ENCODE data around the gene SENP8. TPM values are rescaled to one million over a fixed set of nuclear protein-coding genes. Genes with fewer than 3 reads are reported as not detected.

Gene SENP8
- total RNA-seq, 1 donor from 2014 or later: 2.5 TPM

DNA sequence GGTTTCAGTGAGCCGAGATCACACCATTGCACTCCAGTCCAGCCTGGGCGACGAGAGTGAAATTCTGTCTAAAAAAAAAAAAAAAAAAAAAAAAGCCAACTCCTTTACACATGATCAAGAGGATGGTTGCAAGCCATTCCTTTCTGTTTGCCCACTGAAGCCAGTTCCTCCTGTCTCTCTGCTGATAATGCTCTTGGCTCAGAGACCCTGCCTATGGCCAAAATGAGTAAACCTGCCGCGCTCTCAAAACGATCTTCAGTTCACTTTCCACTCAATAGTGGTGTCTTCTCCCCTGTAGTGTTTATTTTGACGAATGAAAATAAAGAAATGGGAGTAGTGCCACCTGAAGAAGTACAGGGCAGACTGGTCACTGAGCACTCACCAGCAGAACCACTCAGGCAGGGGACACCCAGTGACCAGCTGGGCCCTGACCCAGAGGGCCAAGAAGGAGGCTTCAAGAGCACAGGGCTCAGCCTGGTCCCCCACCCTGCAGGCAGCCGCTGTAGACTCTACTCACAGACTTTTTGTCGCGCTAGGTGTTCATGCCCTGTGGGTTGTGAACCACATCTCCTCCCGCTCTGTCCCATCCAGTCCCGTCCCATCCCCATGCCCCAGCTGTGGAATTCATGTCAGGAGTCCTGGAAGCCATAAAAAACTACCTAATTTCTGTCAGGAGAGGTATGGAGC lies 55.8 kb downstream of the SENP8 start:
- DNase-seq (ENCODE audit: extremely low read depth, low read depth, low spot score): no peak

DNA sequence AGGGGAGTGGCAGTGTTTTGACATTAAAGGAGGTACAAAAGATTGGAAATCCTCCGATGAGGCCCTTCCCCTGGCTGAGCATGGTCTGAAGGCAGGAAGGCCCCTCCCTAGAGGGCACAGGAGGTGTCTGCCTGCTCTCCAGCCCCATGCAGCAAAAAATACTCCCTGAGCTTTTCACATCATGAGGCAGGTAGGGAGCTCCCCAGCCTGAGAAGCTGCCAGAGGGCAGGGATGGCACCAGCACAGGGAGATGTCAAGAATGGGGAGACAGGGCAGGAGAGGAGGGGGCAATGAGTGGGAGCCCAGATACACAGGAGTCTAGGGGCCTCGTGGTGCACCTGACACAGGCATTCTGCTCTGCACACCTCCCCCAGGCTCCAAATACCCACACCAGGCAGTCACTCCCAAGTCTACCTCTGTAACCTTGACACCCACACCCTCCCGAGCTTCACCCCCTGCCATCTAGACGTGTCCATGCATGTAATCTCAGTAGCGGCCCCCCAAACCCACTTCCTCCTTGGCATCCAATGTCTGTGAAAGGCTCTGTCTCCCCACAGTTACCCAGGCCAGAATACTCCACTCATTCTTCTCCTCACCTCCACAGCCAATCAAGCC lies 56.5 kb downstream of the SENP8 start:
- DNase-seq (ENCODE audit: extremely low read depth, low read depth, low spot score): no peak

DNA sequence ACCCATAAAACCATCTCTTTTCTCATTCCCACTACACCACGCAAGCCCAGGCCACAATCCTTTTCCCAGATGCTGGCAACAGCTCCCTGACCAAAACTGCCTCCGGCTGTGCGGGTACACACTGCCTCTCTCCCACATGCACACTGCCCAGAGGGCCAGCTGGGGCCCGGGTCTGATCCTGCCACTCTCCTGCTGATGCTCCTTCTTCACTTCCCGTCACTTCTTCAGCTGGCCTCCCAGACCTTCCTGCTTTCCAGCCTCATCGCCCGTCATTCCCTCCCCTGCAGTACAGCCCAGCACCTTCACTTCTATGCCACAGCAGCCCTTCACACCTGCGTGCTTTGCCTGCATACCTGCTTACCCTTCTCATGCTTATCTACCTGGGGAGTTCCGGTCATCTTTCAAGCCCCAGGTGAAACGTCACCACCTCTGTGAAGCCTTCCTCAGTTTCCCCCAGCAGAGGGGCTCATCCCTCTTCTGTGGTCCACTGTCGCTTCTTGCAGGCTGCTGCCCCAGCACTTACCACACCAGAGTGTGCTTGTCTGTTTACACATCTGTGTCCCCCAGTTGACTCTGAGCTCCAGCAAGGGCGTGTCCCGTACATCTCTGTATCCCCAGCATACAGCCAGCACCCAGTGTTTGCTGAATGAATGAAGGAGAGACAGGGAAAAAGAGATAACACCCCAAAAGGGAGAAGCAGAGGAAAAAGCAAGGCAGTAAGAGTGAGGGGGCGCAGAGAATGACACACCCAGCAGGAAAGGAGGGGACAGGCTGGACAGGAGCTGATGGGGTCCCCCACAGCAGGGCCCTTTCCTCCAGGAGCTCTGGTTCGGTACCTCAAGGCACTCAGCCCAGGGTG lies 57.2 kb downstream of the SENP8 start:
- DNase-seq (ENCODE audit: extremely low read depth, low read depth, low spot score): no peak

DNA sequence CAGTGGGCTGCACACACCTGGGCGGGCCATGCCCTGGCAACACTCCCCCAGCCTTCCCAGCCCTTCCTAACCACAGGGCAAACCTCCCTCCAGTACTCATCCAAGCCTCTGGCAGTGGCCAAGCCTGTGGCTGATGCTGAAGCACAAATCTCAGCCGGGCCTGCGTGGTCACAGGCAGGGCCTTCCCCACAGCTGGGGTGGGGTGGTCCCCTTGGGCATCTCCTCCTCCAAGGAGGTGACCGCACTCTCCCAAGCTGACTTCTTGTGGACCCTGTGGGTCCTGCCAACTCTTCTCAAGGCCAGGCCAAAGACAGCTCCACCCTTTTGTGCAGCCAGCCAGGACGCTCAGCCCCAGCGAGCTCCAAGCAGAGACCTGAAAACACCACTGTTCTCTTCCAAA lies 58.0 kb downstream of the SENP8 start:
- no peak for DNase-seq (ENCODE audit: extremely low read depth, low read depth, low spot score)

DNA sequence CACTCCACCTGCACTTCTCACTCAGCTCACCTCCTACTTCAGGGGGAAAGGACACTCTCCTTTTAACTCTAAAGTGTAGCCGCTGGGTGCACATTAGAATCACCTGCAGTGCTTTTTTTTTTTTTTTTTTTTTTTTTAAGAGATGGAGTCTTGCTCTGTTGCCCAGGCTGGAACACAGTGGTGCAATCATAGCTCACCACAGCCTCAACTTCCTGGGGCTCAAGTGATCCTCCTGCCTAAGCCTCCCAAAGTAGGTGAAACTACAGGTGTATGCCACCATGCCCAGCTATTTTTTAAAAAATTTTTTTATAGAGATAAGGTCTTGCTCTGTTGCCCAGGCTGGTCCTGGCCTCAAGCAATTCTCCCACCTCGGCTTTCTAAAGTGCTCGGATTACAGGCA lies 58.5 kb downstream of the SENP8 start:
- DNase-seq (ENCODE audit: extremely low read depth, low read depth, low spot score): no peak

DNA sequence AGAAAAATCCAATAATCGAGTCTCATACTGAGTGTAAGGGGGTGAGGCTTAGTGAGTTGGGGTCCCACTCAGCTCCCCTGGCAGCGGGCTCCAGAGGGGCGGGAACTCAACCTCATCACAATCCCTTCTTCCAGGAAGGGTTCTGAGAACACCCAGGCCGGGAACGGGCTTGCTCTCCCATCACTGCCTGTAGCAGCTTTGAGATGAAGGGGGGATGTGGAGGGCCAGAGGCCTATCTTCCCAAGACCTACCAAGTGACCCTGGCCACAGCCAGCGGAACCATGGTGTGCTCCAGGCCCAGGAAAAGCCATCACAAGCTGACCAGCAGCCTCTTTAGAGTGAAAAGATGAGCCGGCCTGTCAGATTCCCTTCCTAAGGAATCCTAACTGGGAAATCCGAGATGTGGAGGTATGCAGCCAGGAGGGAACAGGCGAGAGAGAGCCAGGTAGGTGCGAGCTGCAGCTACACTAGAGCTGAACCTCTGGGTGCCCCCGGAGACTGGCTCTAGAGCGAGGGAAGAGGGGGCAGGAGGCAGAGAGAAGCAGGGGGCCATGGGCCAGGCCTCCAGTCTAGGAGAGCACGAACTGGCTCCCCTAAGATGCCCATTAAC lies 60.9 kb downstream of the SENP8 start:
- no peak for DNase-seq (ENCODE audit: extremely low read depth, low read depth, low spot score)

DNA sequence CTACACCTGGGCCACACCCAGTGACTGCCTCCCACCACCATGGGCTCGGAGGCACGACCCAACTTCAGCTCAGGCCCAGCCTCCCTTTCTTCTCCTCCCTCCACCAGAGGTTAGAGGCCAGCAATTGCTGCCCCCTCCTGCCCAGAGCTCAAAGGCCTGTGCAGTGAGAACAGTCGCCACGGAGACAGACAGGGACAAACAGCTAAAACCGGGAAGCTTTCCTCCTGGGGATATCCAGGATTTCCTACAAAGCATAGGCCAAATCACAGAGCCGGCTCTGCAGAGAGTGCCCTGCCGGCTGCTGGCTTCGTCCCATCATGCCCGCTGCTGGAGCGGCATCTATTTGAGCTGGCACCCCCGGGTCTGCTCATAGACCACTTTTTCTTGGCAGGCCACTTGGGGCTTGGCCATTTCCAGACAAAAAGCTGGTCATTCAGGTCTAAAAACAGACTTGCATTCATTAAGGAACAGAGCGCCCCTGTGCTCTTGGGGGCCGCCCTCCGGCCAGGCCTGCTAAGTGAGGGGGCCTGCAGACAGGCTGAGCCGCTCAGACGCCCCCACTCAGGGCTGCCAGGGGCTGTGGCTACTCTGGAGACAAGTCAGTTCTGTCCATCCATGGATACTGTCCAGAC lies 61.9 kb downstream of the SENP8 start:
- DNase-seq (ENCODE audit: extremely low read depth, low read depth, low spot score): no peak

DNA sequence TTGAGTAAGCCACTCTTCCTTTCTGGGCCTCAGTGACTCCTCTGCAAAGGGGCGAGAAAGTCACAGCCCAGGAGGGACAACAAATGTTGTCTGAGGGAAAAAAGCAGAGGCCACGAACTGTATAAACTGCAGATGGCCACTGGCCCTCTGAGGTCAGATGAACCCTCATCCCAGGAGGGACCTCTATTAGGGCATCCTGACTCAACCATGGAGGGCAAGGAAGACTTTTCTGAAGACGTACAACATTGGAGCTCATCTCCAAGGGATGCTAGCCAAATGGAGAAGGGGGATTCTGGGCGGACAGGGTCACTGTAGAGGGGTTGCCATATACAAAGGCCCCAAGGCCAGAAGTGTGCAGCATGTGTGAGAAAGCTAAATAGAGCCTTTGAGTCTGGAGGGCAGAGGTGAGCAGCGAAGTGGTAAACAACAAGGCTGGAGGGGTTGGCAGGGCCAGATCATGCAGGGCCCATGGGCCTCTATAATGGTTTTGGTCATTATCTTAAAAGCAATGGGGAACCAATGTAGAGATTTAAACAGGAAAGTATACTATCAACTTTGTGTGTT lies 62.6 kb downstream of the SENP8 start:
- no peak for DNase-seq (ENCODE audit: extremely low read depth, low read depth, low spot score)

DNA sequence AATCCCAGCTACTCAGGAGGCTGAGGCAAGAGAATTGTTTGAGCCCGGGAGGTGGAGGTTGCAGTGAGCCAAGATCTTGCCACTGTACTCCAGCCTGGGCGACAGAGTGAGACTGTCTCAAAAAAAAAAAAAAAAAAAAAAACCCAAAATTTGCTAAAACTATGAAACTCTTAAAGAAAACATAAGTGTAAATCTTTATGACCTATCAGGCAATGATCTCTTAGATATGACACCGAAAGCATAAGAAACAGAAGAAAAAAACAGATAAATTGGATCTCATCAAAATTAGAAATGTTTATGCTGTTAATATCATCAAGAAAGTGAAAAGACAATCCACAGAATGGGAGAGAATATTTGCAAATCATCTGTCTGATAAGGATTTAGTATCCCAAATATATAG lies 64.0 kb downstream of the SENP8 start:
- DNase-seq (ENCODE audit: extremely low read depth, low read depth, low spot score): no peak

- DNase-seq (ENCODE audit: extremely low read depth, low read depth, low spot score): no peak
These were observed 64.5 kb downstream of the SENP8 start for GRCh38 chr15:72182673-72183072.

- DNase-seq (ENCODE audit: extremely low read depth, low read depth, low spot score): no peak
These were observed 65.6 kb downstream of the SENP8 start for GRCh38 chr15:72183781-72184164.

DNA sequence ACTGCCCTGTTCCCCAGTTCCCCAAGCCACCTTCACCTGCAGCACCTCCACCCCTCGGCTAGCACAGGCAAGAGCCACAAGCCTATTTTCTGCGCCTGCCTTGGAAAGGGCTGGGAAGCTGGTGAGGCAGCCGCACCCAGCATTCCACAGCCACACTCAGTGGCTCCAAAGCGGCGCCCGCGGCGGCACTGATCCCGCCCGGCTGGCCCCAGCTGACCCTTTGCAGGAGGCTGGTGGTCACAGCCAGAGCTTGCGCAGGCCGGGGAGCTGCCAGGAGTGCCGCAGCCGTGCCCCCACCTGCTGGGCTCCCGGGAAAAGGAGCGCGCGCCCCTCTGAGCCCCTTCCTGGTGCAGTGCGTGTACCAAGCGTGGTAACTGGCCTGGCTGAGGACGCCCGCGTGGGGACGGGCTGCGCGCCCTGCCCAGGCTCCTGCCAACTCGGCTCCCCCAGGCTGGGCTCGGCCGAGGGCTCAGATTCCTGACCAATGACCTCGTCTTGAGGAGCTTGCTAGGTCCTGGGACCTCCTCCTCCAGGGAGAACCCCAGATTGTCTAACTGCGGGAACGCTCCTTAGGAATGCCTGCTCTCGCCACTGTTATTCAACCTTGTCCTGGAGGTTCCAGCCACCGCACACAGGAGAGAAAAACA lies 66.1 kb downstream of the SENP8 start:
- no peak for DNase-seq (ENCODE audit: extremely low read depth, low read depth, low spot score)

DNA sequence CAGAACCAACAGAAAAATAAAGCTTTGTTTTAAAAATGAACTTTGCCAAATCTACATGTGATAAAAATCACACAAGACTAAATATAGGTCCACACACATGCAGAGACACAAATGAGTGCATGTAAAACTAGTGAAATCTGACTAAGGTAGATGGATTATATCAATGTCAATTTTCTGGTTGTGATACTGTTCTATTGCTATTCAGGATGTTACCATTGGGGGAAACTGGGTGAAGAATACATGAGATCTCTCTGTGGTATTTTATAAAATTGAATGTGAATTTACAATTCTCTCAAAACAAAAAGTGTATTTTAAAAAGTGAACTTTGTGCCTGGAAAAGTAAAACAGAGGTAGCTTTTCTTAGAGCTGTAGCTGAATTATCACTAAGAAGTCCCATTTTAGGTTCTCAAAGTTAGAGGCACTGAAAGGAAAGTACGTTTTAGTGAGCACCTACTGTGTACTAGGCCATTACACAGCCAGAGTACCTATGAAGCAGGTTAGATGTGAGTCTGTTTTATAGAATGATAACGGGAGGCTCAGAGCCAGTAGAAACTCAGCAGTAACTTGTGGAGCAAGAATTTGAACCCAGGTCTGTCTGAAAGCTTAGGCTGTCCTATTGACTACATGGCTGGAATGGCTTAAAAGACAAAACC lies 71.2 kb downstream of the SENP8 start:
- no peak for DNase-seq (ENCODE audit: extremely low read depth, low read depth, low spot score)

DNA sequence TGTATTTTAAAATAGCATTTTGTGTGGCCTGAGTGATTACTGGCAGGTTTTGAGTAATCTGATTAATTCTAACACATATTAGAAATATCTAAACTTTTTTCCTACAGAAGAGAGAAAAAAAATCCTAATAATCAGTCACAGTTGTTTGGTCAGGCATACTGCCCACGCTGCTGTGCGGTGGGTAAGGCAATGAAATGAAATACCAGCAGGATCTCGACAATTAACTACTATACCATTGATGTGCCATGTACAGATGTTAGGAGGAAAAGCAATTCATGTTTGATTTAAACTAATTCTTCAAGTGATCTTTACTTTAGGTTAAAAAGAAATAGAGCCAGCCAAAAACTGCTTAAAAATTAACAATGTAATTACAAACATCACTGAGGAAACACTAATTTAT lies 74.2 kb downstream of the SENP8 start:
- DNase-seq (ENCODE audit: extremely low read depth, low read depth, low spot score): no peak

Other genes with a start within 250 kb of the SENP8 start
- gene MYO9A, start 253 bp upstream of the SENP8 start, total RNA-seq: 13.3 and 44.6 TPM in 2 replicates
- not detected in 2 replicates for gene GRAMD2A, start 79.4 kb downstream of the SENP8 start, total RNA-seq
- 849 and 1,181 TPM in 2 replicates for gene PKM, start 112.8 kb downstream of the SENP8 start, total RNA-seq
- 22.8 and 23.9 TPM in 2 replicates for gene PARP6, start 154.2 kb downstream of the SENP8 start, total RNA-seq
- gene CELF6, start 201.8 kb downstream of the SENP8 start, total RNA-seq: 0.05 and 1.5 TPM in 2 replicates

Measured in glomerular endothelial cell (primary cell).